ENCODE data around the gene CNIH3.

DNA sequence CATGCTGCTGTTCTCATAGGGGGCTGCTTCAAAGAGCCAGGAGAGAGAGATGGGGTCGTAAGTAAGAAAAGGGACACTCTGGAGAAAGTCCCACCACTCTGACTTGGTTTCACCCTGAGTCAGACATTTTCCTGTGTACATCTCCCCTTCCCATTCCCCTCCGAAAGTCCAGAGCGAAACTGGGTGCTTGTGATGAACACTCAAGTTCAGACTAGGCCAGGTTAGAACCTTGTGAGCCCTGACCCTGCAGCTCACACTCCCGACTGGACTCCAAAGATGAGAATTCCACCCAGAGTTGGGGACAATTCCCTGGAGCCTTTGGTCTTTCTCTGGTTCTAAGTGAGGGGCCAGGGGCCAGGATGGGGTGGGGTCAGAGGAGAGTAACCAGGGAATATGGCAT lies 139.5 kb downstream of the CNIH3 start:
- TF ChIP-seq, protein P1, sequence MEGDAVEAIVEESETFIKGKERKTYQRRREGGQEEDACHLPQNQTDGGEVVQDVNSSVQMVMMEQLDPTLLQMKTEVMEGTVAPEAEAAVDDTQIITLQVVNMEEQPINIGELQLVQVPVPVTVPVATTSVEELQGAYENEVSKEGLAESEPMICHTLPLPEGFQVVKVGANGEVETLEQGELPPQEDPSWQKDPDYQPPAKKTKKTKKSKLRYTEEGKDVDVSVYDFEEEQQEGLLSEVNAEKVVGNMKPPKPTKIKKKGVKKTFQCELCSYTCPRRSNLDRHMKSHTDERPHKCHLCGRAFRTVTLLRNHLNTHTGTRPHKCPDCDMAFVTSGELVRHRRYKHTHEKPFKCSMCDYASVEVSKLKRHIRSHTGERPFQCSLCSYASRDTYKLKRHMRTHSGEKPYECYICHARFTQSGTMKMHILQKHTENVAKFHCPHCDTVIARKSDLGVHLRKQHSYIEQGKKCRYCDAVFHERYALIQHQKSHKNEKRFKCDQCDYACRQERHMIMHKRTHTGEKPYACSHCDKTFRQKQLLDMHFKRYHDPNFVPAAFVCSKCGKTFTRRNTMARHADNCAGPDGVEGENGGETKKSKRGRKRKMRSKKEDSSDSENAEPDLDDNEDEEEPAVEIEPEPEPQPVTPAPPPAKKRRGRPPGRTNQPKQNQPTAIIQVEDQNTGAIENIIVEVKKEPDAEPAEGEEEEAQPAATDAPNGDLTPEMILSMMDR (IDR thresholded peaks at IDR 0.05; ENCODE audit: borderline replicate concordance, extremely low read depth, low read length, poor library complexity, severe bottlenecking), result no peak
- TF ChIP-seq EZH2 (IDR thresholded peaks at IDR 0.05; ENCODE audit: borderline replicate concordance, low read depth, low read length, severe bottlenecking), result no peak

Measured in DND-41 (cell line).